Gastroesophageal sphincter (tissue), 4 donors: ENCODE data around the gene MCM3AP. TPM values are rescaled to one million over a fixed set of nuclear protein-coding genes. Genes with fewer than 3 reads are reported as not detected.

Experiments
- ATAC-seq: fragments of 150-250 bp; one replicate; pipeline ENCODE4 v1.9.1; 2016; ENCODE audit warnings: mild to moderate bottlenecking, moderate library complexity
- H3K27ac ChIP-seq, 4 donors: fragments of 200-600 bp; sonication (generic) in 3 of 4; 1 replicate in 3 of 4; 2 replicates in 1 of 4; pipeline ENCODE4 v1.5.1; 2016 to 2019
- H3K27me3 ChIP-seq: fragments of 200-600 bp; sonication (generic); one replicate; pipeline ENCODE4 v1.5.1; 2019
- H3K36me3 ChIP-seq, 2 donors: fragments of 200-600 bp; sonication (generic); one replicate each; pipeline ENCODE4 v1.5.1; 2019; ENCODE audit warnings: control low read depth in 1 of 2
- H3K4me1 ChIP-seq, 3 donors: fragments of 200-600 bp; sonication (generic); 1 replicate in 2 of 3; 2 replicates in 1 of 3; pipeline ENCODE4 v1.5.1; 2016 to 2019; ENCODE audit warnings: control low read depth in 2 of 3
- H3K4me3 ChIP-seq, 2 donors: fragments of 200-600 bp; sonication (generic); one replicate each; pipeline ENCODE4 v1.5.1; 2019; ENCODE audit warnings: mild to moderate bottlenecking in 1 of 2, moderate library complexity in 1 of 2
- H3K9me3 ChIP-seq, 3 donors: fragments of 200-600 bp; sonication (generic); one replicate each; pipeline ENCODE4 v1.5.1; 2017 to 2019; ENCODE audit warnings: control low read depth in 2 of 3
- EP300 ChIP-seq: sonication (generic); formaldehyde crosslinking; IDR thresholded peaks from one replicate; pipeline ENCODE4 v1.6.1; 2017; ENCODE audit warnings: antibody characterized with exemption, mild to moderate bottlenecking
- POLR2A ChIP-seq, 2 donors: fragments of 450-650 bp; IDR thresholded peaks; one replicate each; pipeline ENCODE4 v1.6.1; 2017; ENCODE audit warnings: antibody characterized with exemption in 2 of 2, mild to moderate bottlenecking in 2 of 2, moderate library complexity in 1 of 2
- POLR2AphosphoS5 ChIP-seq: sonication (generic); formaldehyde crosslinking; IDR thresholded peaks from one replicate; pipeline ENCODE4 v1.6.1; 2017; ENCODE audit warnings: antibody characterized with exemption
- WGBS, 2 donors: methylation state at CpG; one replicate each; pipeline ENCODE4 v1.1.5; 2018; ENCODE audit warnings: low coverage in 1 of 2; 5-methylcytosine and 5-hydroxymethylcytosine counted together
- total RNA-seq, 4 donors: library from RNA; depleted of rRNA; stranded (reverse); fragments of >200 nt; gene quantifications; one replicate each; pipeline ENCODE4 v1.1.0, GENCODE V29; 2016
- TF ChIP-seq, protein P1 (sequence below), 4 experiments: fragments of 200-600 bp in 2 of 4; fragments of 450-650 bp in 2 of 4; sonication (generic) in 1 of 4; IDR thresholded peaks; one replicate each; pipeline ENCODE4 v1.5.1; 2017 to 2019; ENCODE audit warnings: antibody characterized with exemption in 4 of 4, mild to moderate bottlenecking in 2 of 4, moderate library complexity in 2 of 4

MCM3AP gene
- total RNA-seq, 4 donors from 2014 or later: 61.6 to 95.4 (median 71.7) TPM

DNA sequence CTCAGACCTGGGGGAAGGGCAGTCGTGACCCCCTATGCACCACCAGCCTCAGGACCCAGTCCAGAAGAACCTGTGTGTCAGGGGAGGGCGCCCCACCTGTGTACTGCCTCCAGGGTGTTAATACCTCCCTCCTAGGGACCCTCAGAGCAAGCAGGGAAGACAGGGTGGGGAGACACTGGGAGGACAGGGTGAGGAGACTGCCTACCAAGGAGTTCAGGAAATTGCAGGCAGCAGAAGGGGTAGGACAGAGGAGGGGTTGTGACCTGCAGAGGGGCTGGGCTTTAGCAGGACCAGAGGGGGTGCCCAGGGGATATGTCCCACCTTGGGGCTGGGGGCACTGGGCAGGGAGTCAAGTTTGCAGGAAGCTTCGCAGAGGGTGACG, 33.0 kb upstream of the MCM3AP start:
- TF ChIP-seq, protein P1, sequence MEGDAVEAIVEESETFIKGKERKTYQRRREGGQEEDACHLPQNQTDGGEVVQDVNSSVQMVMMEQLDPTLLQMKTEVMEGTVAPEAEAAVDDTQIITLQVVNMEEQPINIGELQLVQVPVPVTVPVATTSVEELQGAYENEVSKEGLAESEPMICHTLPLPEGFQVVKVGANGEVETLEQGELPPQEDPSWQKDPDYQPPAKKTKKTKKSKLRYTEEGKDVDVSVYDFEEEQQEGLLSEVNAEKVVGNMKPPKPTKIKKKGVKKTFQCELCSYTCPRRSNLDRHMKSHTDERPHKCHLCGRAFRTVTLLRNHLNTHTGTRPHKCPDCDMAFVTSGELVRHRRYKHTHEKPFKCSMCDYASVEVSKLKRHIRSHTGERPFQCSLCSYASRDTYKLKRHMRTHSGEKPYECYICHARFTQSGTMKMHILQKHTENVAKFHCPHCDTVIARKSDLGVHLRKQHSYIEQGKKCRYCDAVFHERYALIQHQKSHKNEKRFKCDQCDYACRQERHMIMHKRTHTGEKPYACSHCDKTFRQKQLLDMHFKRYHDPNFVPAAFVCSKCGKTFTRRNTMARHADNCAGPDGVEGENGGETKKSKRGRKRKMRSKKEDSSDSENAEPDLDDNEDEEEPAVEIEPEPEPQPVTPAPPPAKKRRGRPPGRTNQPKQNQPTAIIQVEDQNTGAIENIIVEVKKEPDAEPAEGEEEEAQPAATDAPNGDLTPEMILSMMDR (IDR thresholded peaks at IDR 0.05): no peak
- TF ChIP-seq EP300 (no peak), POLR2AphosphoS5 (no peak), POLR2A (IDR thresholded peaks at IDR 0.05) (no peak)
- no peaks in the 10 kb centered on the region for H3K27me3 ChIP-seq
- 80% methylated on average over 2 of the region's 4 CpGs; no CpG with 5 or more reads in 1 of the 2 donors for WGBS, 2 donors
- no peak overlapping the region for H3K4me3 ChIP-seq
- ATAC-seq: no peak
- no peaks in the 10 kb centered on the region for H3K9me3 ChIP-seq
- H3K4me1 ChIP-seq: peaks cover 0 to 14% (median 11%) of the 10 kb centered on the region in 3 donors
- peaks cover 0 to 3% of the 10 kb centered on the region in 2 donors for H3K36me3 ChIP-seq
- no peak overlapping the region for H3K27ac ChIP-seq

DNA sequence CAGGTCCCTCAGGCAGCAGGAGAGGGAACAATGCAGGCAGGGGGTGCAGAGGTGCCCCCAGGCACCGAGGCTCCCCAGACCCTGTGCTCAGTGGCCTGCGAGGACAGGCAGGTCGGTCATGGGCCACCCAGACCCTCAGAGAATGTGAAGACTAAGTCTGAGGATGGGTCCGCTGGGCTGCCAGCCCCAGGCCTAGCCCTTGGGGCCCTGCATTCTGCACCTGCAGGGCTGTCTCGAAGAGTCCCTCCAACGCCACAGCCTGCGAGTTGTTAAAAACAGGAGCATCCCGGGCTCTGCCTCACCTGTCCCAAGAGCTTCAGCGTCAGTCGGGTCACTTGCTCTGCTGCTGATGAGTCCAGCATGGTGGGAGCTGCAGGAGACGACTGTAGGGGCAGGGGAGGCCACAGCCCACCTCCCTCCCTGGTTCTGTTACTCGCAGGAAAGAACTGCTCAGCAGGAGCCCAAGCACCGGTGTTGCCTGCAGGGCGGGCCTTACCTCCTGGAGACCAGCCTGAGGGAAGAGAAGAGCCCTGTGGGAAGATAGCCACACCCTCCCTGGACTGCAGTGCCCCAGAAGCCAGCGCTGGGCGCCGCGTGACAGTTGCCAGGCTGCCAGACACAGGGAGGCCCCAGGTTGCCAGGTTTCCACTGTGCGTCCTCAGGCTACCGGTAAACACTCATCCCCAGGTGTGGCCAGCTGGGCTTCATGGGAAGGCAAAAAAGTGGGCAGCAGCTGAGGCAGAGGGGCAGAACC, 32.5 kb upstream of the MCM3AP start:
- no peak for ATAC-seq

DNA sequence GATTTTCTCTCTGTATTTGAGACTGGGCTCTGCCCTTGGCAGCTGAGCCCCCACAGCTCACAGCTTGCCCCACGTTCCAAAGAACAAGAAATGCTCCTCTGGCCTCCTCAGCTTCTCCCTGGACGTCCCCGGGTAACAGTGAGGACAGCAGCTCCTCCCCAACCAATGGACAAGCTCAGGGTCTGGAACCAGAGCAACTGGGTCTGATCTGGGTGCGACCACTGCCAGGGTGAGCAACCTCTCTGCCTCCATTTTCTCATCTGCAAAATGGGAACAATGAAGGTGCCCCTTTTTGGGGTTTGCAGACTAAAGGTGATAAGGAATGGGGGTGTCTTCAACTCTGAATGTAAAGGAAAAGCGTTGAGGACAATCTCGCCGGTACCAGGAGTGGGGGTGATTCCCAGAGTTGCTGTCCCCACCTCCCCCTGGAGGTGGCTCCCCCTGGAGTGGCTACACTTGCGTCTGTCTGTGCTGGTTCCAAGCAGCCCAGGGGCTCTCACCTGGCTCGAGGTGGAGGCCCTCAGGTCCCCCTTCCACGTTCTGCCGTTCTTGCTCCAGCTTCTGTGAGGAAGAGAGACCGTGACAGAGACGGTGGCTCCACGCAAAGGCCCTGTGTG, 31.4 kb upstream of the MCM3AP start:
- Histone ChIP-seq H3K9me3 (no peaks in the 10 kb centered on the region), H3K4me1 (no peaks in the 10 kb centered on the region), H3K4me3 (no peak overlapping the region), H3K36me3 (peaks cover 0 to 3% of the 10 kb centered on the region in 2 donors), H3K27me3 (no peaks in the 10 kb centered on the region), H3K27ac (no peak overlapping the region)
- TF ChIP-seq POLR2AphosphoS5 (no peak), POLR2A (IDR thresholded peaks at IDR 0.05) (no peak), EP300 (no peak)
- TF ChIP-seq, protein P1 (IDR thresholded peaks at IDR 0.05): no peak
- WGBS, 2 donors: 100% methylated on average over 1 of the region's 14 CpGs; no CpG with 5 or more reads in 1 of the 2 donors
- no peak for ATAC-seq

More for the DNA sequence above, 32.5 kb upstream of the MCM3AP start:
- Histone ChIP-seq H3K27me3 (no peaks in the 10 kb centered on the region), H3K4me1 (peaks cover 0 to 10% (median 8%) of the 10 kb centered on the region in 3 donors), H3K9me3 (no peaks in the 10 kb centered on the region), H3K36me3 (peaks cover 0 to 3% of the 10 kb centered on the region in 2 donors), H3K27ac (no peak overlapping the region), H3K4me3 (no peak overlapping the region)
- TF ChIP-seq EP300: no peak
- TF ChIP-seq POLR2AphosphoS5: no peak
- no peak for TF ChIP-seq POLR2A (IDR thresholded peaks at IDR 0.05)
- TF ChIP-seq, protein P1 (IDR thresholded peaks at IDR 0.05): no peak
- 40% methylated on average over 4 of the region's 20 CpGs; no CpG with 5 or more reads in 1 of the 2 donors for WGBS, 2 donors

DNA sequence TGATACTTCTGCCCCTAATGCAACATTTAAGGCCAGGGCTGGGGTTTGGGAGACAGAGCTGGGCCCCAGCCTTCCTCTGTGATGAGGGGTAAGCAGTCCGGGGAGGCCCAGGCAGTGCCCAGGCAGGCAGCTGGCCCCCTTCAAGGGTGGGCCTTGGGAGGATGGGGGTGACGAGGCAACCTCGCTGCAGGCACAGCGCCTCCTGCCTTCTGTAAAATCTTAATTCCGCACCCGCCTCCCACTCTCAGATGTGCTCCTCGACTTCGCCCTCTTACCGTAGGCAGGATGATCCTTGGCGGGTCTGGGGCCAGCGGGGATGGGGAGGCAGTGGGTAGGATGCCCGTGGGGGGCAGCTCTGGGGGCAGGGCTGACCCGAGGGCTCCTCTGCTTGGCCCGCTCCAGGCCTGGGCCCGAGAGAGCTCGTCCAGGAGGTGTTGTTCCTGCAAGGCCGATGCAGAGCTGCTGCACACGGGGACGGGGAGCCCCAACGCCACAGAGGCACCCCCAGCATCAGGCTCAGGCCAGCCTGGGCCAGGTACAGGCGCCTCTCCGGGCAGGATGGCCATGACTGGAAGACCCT, 29.1 kb upstream of the MCM3AP start:
- no peaks in the 10 kb centered on the region for H3K9me3 ChIP-seq
- H3K4me3 ChIP-seq: no peak overlapping the region
- no peak overlapping the region for H3K27ac ChIP-seq
- WGBS, 2 donors: 97% methylated on average over 6 of the region's 22 CpGs; no CpG with 5 or more reads in 1 of the 2 donors
- H3K36me3 ChIP-seq: peaks cover 0 to 12% of the 10 kb centered on the region in 2 donors
- ATAC-seq: no peak
- no peaks in the 10 kb centered on the region for H3K27me3 ChIP-seq
- no peaks in the 10 kb centered on the region for H3K4me1 ChIP-seq
- no peak for TF ChIP-seq EP300

DNA sequence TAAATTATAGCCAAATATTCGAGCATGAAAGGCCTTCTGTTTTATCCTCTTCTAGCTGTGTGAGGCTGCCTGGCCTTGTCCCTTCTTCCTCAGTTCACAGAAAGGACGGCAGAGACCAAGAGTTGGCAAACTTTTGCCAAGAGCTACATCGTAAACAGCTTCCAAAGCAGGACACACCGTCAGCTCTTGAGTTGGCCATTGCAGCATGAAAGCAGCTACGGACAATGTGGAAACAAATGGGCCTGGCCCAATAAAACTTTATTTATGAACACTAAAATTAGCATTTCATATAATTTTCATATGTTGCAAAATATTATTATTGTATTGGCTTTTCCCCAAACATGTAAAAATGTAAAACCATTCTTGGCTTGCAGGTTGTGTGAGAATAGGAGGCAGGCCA, 27.5 kb upstream of the MCM3AP start:
- Histone ChIP-seq H3K27me3 (no peaks in the 10 kb centered on the region), H3K4me1 (no peaks in the 10 kb centered on the region), H3K9me3 (no peaks in the 10 kb centered on the region), H3K27ac (no peak overlapping the region), H3K4me3 (no peak overlapping the region), H3K36me3 (peaks cover 0 to 13% of the 10 kb centered on the region in 2 donors)
- no peak for TF ChIP-seq EP300
- TF ChIP-seq POLR2A (IDR thresholded peaks at IDR 0.05): no peak
- TF ChIP-seq, protein P1 (IDR thresholded peaks at IDR 0.05): no peak
- no peak for TF ChIP-seq POLR2AphosphoS5
- ATAC-seq: no peak
- 82 to 88% methylated on average over 3 to 5 of the region's 5 CpGs for WGBS, 2 donors
